CD14-positive monocyte (primary cell): ENCODE data around the gene SPPL2A. TPM values are rescaled to one million over a fixed set of nuclear protein-coding genes. Genes with fewer than 3 reads are reported as not detected.

Source experiments
- DNase-seq, 3 donors: peaks; one replicate each; pipeline ENCODE4 v3.0.0-alpha.2; 2011 to 2022
- H2AFZ ChIP-seq: 2 replicates; pipeline ENCODE4 v1.6.0; 2012; ENCODE audit warnings: mild to moderate bottlenecking, low read depth, low read length, inconsistent platforms; ENCODE audit not compliant: insufficient read depth, poor library complexity, severe bottlenecking
- H3K27ac ChIP-seq, 2 donors: 1 replicate in 1 of 2; 2 replicates in 1 of 2; pipeline ENCODE4 v1.5.1; 2012 to 2013; ENCODE audit warnings: low read length in 2 of 2, control low read depth in 1 of 2, inconsistent platforms in 1 of 2, low read depth in 1 of 2, mild to moderate bottlenecking in 1 of 2
- H3K27me3 ChIP-seq, 2 donors: one replicate each; pipeline versions ENCODE4 v1.6.0 to v1.6.1; 2011 to 2013; ENCODE audit warnings: low read length in 2 of 2; ENCODE audit not compliant: control insufficient read depth in 2 of 2, insufficient read depth in 2 of 2
- H3K36me3 ChIP-seq, 2 donors: replicated peaks in 1 of 2; 1 replicate in 1 of 2; 2 replicates in 1 of 2; pipeline versions ENCODE4 v1.5.1 to v1.6.1; 2012 to 2013; ENCODE audit warnings: low read length in 2 of 2, control low read depth in 1 of 2, inconsistent platforms in 1 of 2, mild to moderate bottlenecking in 1 of 2; ENCODE audit not compliant: insufficient read depth in 2 of 2, control insufficient read depth in 1 of 2
- H3K4me1 ChIP-seq, 2 donors: 1 replicate in 1 of 2; 2 replicates in 1 of 2; pipeline versions ENCODE4 v1.5.1 to v1.6.1; 2012 to 2013; ENCODE audit warnings: low read length in 2 of 2, control low read depth in 1 of 2, inconsistent platforms in 1 of 2, mild to moderate bottlenecking in 1 of 2, moderate library complexity in 1 of 2; ENCODE audit not compliant: insufficient read depth in 2 of 2, control insufficient read depth in 1 of 2
- H3K4me2 ChIP-seq: replicated peaks from 2 replicates; pipeline ENCODE3; 2012; ENCODE audit warnings: low read length, moderate library complexity, mild to moderate bottlenecking; ENCODE audit not compliant: poor library complexity, severe bottlenecking; ENCODE audit errors: extremely low read depth
- H3K4me3 ChIP-seq, 3 experiments: fragments of 200-600 bp in 1 of 3; sonication (generic) in 1 of 3; replicated peaks in 1 of 3; 1 replicate in 2 of 3; 2 replicates in 1 of 3; pipeline ENCODE4 v1.5.1; 2011 to 2013; ENCODE audit warnings: low read length in 3 of 3, mild to moderate bottlenecking in 3 of 3, control low read depth in 2 of 3, low read depth in 2 of 3, inconsistent platforms in 1 of 3, moderate library complexity in 1 of 3
- H3K79me2 ChIP-seq: 2 replicates; pipeline ENCODE4 v1.6.0; 2012; ENCODE audit warnings: mild to moderate bottlenecking, control low read depth, inconsistent platforms, low read length, moderate library complexity; ENCODE audit not compliant: insufficient read depth
- H3K9ac ChIP-seq: 2 replicates; pipeline ENCODE4 v1.6.0; 2017; ENCODE audit warnings: low read length, mild to moderate bottlenecking; ENCODE audit not compliant: insufficient read depth, poor library complexity, severe bottlenecking
- H3K9me3 ChIP-seq, 2 donors: replicated peaks in 1 of 2; 1 replicate in 1 of 2; 2 replicates in 1 of 2; pipeline versions ENCODE4 v1.5.1 to v1.6.1; 2012 to 2013; ENCODE audit warnings: low read length in 2 of 2, control low read depth in 1 of 2; ENCODE audit not compliant: control insufficient read depth in 1 of 2, insufficient read depth in 1 of 2
- H4K20me1 ChIP-seq: 2 replicates; pipeline ENCODE4 v1.6.0; 2012; ENCODE audit warnings: mild to moderate bottlenecking, low read length, control low read depth, moderate library complexity; ENCODE audit not compliant: insufficient read depth
- H3K27ac Mint-ChIP-seq, 7 donors: one replicate each; pipeline ENCODE4 v1.8.0; 2020; ENCODE audit warnings: mild to moderate bottlenecking in 7 of 7, mixed read lengths in 7 of 7, moderate library complexity in 6 of 7, inconsistent platforms in 2 of 7
- H3K27me3 Mint-ChIP-seq, 3 donors: one replicate each; pipeline ENCODE4 v1.8.0; 2021 to 2022; ENCODE audit warnings: low read depth in 3 of 3, mild to moderate bottlenecking in 3 of 3, mixed read lengths in 3 of 3, moderate library complexity in 3 of 3, inconsistent platforms in 1 of 3
- H3K36me3 Mint-ChIP-seq, 2 donors: one replicate each; pipeline ENCODE4 v1.8.0; 2020; ENCODE audit warnings: mixed read lengths in 2 of 2, inconsistent platforms in 1 of 2, mild to moderate bottlenecking in 1 of 2
- H3K4me1 Mint-ChIP-seq: one replicate; pipeline ENCODE4 v1.8.0; 2020; ENCODE audit warnings: mild to moderate bottlenecking, mixed read lengths
- H3K4me3 Mint-ChIP-seq, 2 donors: one replicate each; pipeline ENCODE4 v1.8.0; 2020; ENCODE audit warnings: mild to moderate bottlenecking in 2 of 2, mixed read lengths in 2 of 2, moderate library complexity in 1 of 2
- H3K9me3 Mint-ChIP-seq, 7 donors: one replicate each; pipeline ENCODE4 v1.8.0; 2020 to 2022; ENCODE audit warnings: mixed read lengths in 7 of 7, mild to moderate bottlenecking in 6 of 7, moderate library complexity in 6 of 7, inconsistent platforms in 2 of 7
- WGBS: methylation state at CpG from one replicate; pipeline ENCODE4 v1.1.5; 2013; ENCODE audit warnings: missing lambda C conversion rate; ENCODE audit not compliant: insufficient coverage; 5-methylcytosine and 5-hydroxymethylcytosine counted together
- intact Hi-C, 2 donors: fragments of 100-400 bp; cut with micrococcal nuclease; formaldehyde crosslinking; loops; one replicate each; pipeline versions ENCODE4 v1.15.0 to v1.15.1; 2023
- polyA plus RNA-seq, 3 donors: library from polyadenylated mRNA; depleted of rRNA in 1 of 3; unstranded in 2 of 3; stranded (reverse) in 1 of 3; fragments of 300-500 nt in 2 of 3; fragments of >200 nt in 1 of 3; fragmentation: Illumina TruSeq in 2 of 3; gene quantifications; 1 replicate in 2 of 3; 2 replicates in 1 of 3; pipeline ENCODE4 v1.2.3, GENCODE V29; 2012 to 2021
- TF ChIP-seq, protein P1 (sequence below): fragments of 200-600 bp; IDR thresholded peaks from one replicate; pipeline ENCODE4 v1.8.0; 2022; ENCODE audit warnings: antibody characterized with exemption, mild to moderate bottlenecking

SPPL2A gene
- polyA plus RNA-seq, 3 donors, result 111 to 204 (median 190) TPM

DNA sequence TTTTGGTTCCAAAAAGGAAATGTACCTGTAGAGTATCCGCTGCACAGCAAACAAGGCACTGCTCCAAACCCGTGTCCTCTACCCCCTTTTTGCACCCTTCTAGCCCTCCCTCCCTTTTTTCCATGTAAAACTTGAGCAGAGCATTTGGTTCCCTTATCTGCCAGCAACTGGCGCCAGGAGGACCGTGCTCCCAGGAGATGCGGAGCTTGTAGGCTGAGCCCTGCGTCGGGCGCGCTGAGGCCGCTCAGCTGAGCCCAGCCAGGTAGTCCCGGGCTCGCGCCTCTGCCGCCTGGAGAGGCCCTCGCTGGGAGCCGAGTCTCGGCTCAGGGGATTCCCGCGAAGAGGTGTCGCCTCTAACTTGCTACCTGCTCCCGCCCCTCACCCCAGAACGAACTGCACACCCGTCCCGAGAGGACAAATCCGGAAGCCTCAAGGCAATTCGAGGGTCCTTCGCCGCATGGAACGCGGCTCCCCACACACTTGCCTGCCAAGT, 79.5 kb downstream of the SPPL2A start:
- TF ChIP-seq, protein P1, sequence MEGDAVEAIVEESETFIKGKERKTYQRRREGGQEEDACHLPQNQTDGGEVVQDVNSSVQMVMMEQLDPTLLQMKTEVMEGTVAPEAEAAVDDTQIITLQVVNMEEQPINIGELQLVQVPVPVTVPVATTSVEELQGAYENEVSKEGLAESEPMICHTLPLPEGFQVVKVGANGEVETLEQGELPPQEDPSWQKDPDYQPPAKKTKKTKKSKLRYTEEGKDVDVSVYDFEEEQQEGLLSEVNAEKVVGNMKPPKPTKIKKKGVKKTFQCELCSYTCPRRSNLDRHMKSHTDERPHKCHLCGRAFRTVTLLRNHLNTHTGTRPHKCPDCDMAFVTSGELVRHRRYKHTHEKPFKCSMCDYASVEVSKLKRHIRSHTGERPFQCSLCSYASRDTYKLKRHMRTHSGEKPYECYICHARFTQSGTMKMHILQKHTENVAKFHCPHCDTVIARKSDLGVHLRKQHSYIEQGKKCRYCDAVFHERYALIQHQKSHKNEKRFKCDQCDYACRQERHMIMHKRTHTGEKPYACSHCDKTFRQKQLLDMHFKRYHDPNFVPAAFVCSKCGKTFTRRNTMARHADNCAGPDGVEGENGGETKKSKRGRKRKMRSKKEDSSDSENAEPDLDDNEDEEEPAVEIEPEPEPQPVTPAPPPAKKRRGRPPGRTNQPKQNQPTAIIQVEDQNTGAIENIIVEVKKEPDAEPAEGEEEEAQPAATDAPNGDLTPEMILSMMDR, result no peak
- Histone ChIP-seq H3K27ac (peak overlapping the region; percentile 92 to 98), H3K9me3 (no peaks in the 10 kb centered on the region), H3K9ac (peak overlapping the region; percentile 97), H2AFZ (peak overlapping the region; percentile 98), H3K4me2 (peak overlapping the region; percentile 83), H3K79me2 (peaks cover 52% of the 10 kb centered on the region), H3K4me3 (peak overlapping the region; percentile 56 to 95 (median 72)), H3K36me3 (peaks cover 2 to 21% of the 10 kb centered on the region in 2 donors), H4K20me1 (peaks cover 53% of the 10 kb centered on the region), H3K4me1 (peaks cover 20 to 35% of the 10 kb centered on the region in 2 donors), H3K27me3 (no peaks in the 10 kb centered on the region)
- peak overlapping the region; percentile 94 to 99 (median 99) for H3K27ac Mint-ChIP-seq
- peaks cover 0 to 2% (median 0%) of the 10 kb centered on the region in 3 donors for H3K27me3 Mint-ChIP-seq
- H3K4me3 Mint-ChIP-seq, result peak overlapping the region; percentile 98 to 99
- 0% methylated on average over 28 of the region's 30 CpGs for WGBS
- H3K9me3 Mint-ChIP-seq, result no peaks in the 10 kb centered on the region
- peak; percentile 38 to 48 (median 40) for DNase-seq
- intact Hi-C loops, result loop anchor here (2.0 to 10.0 kb wide), 3 partner anchors 79 to 201 kb away; partner anchors contain the start of gene SPPL2A (in 2 of the 2)
- H3K4me1 Mint-ChIP-seq, result peaks cover 48% of the 10 kb centered on the region
- peaks cover 13 to 28% of the 10 kb centered on the region in 2 donors for H3K36me3 Mint-ChIP-seq

DNA sequence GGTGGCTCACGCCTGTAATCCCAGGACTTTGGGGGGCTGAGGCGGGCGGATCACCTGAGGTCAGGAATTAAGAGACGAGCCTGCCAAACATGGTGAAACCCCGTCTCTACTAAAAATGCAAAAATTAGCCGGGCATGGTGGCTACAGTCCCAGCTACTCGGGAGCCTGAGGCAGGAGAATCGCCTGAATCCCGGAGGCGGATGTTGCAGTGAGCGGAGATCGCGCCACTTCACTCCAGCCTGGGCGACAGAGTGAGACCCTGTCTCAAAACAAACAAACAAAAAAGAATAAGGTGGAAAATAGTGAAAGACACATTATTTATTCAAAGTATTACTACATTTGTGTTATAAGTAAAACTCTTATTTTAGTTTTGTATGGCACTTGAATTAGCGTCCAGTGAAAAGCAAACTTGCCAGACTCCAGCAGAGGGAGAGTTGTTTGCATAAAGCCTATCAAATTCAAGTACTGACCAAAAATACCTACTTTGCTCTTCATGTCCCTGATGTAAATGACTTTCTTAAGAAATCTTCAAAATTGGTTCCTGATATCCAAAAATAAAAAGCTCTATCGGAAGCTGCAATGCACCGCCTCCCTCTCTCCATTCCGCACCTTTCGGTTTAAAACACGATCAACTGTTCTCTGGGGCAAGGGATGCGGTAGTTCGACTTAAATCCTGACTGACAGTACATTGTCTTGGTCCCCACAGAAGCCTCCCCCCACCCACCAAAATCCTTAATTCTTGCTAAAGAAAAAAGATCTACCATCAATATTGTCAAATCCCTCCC, 80.1 kb downstream of the SPPL2A start:
- peaks cover 20 to 35% of the 10 kb centered on the region in 2 donors for H3K4me1 ChIP-seq
- peaks cover 2 to 24% of the 10 kb centered on the region in 2 donors for H3K36me3 ChIP-seq
- Mint-ChIP-seq H3K4me1 (peaks cover 48% of the 10 kb centered on the region), H3K36me3 (peaks cover 13 to 28% of the 10 kb centered on the region in 2 donors), H3K27me3 (peaks cover 0 to 2% (median 0%) of the 10 kb centered on the region in 3 donors), H3K27ac (peak overlapping the region; percentile 94 to 99 (median 99)), H3K9me3 (no peaks in the 10 kb centered on the region), H3K4me3 (peak overlapping the region; percentile 98 to 99)
- H3K9ac ChIP-seq, result peak overlapping the region; percentile 97
- H3K4me2 ChIP-seq, result peak overlapping the region; percentile 83
- H3K79me2 ChIP-seq, result peaks cover 59% of the 10 kb centered on the region
- peak overlapping the region; percentile 92 to 98 for H3K27ac ChIP-seq
- H3K4me3 ChIP-seq, result peak overlapping the region; percentile 56 to 95 (median 72)
- 56% methylated on average over 10 of the region's 22 CpGs for WGBS
- intact Hi-C loops, result loop anchor here (5.0 to 10.0 kb wide), 2 partner anchors 79 to 202 kb away; partner anchors contain the start of gene SPPL2A (in 1 of the 2)
- TF ChIP-seq, protein P1, result no peak
- H2AFZ ChIP-seq, result peak overlapping the region; percentile 98
- no peak for DNase-seq
- H4K20me1 ChIP-seq, result peaks cover 60% of the 10 kb centered on the region
- H3K9me3 ChIP-seq, result no peaks in the 10 kb centered on the region
- no peaks in the 10 kb centered on the region for H3K27me3 ChIP-seq
